Naive thymus-derived CD4-positive, alpha-beta T cell (primary cell): ENCODE results near the gene MGRN1. TPM values are rescaled to one million over a fixed set of nuclear protein-coding genes. Genes with fewer than 3 reads are reported as not detected.
A peak's percentile ranks its signal among the peaks of the same experiment; 100 is the strongest.

Source experiments
- ATAC-seq: fragments of 150-1000 bp; cut with Tn5 transposase; 2 replicates; pipeline ENCODE4 v1.10.0; 2021; ENCODE audit warnings: mild to moderate bottlenecking, moderate library complexity
- CTCF ChIA-PET: fragments of 350-600 bp; sonication (Branson Sonifier 250); formaldehyde crosslinking; loops from one replicate; lab custom pipeline; 2021; ENCODE audit warnings: antibody characterized with exemption; lab: Charles Lee
- POLR2A ChIA-PET: fragments of 350-600 bp; sonication (Branson Sonifier 250); formaldehyde crosslinking; loops from one replicate; lab custom pipeline; 2021; ENCODE audit warnings: antibody characterized with exemption, inconsistent platforms; lab: Charles Lee
- DNase-seq, 9 donors: peaks; one replicate each; pipeline versions ENCODE4 v3.0.0 to v3.0.0-alpha.2; 2020 to 2022; ENCODE audit warnings: mixed read lengths in 1 of 9
- H3K27ac ChIP-seq: one replicate; pipeline ENCODE4 v1.7.0; 2013; ENCODE audit warnings: mild to moderate bottlenecking, low read depth, low read length, moderate library complexity
- H3K27me3 ChIP-seq, 2 donors: one replicate each; pipeline ENCODE4 v1.7.0; 2013; ENCODE audit warnings: low read length in 2 of 2, mild to moderate bottlenecking in 2 of 2, moderate library complexity in 2 of 2; ENCODE audit not compliant: control insufficient read depth in 2 of 2, insufficient read depth in 2 of 2
- H3K36me3 ChIP-seq, 3 experiments: 1 replicate in 2 of 3; 2 replicates in 1 of 3; pipeline ENCODE4 v1.7.0; 2013; ENCODE audit warnings: low read length in 3 of 3, mild to moderate bottlenecking in 3 of 3, moderate library complexity in 1 of 3; ENCODE audit not compliant: insufficient read depth in 3 of 3, control insufficient read depth in 2 of 3
- H3K4me1 ChIP-seq, 2 donors: one replicate each; pipeline ENCODE4 v1.7.0; 2013; ENCODE audit warnings: low read length in 2 of 2, mild to moderate bottlenecking in 2 of 2, moderate library complexity in 1 of 2; ENCODE audit not compliant: control insufficient read depth in 2 of 2, insufficient read depth in 2 of 2
- H3K4me3 ChIP-seq: 2 replicates; pipeline ENCODE4 v1.7.0; 2013; ENCODE audit warnings: mild to moderate bottlenecking, low read length
- H3K9me3 ChIP-seq, 3 experiments: 1 replicate in 2 of 3; 2 replicates in 1 of 3; pipeline ENCODE4 v1.7.0; 2013; ENCODE audit warnings: low read length in 3 of 3; ENCODE audit not compliant: control insufficient read depth in 2 of 3
- H3K27ac Mint-ChIP-seq, 9 donors: one replicate each; pipeline ENCODE4 v1.8.0; 2020 to 2022; ENCODE audit warnings: mixed read lengths in 9 of 9, mild to moderate bottlenecking in 8 of 9, moderate library complexity in 5 of 9, inconsistent platforms in 2 of 9
- H3K27me3 Mint-ChIP-seq, 5 donors: one replicate each; pipeline ENCODE4 v1.8.0; 2021 to 2022; ENCODE audit warnings: mixed read lengths in 5 of 5, mild to moderate bottlenecking in 1 of 5
- H3K36me3 Mint-ChIP-seq, 5 donors: one replicate each; pipeline ENCODE4 v1.8.0; 2020 to 2022; ENCODE audit warnings: mixed read lengths in 5 of 5, mild to moderate bottlenecking in 3 of 5, inconsistent platforms in 1 of 5
- H3K4me1 Mint-ChIP-seq, 7 donors: one replicate each; pipeline ENCODE4 v1.8.0; 2020 to 2022; ENCODE audit warnings: mixed read lengths in 7 of 7, mild to moderate bottlenecking in 3 of 7, inconsistent platforms in 1 of 7
- H3K4me3 Mint-ChIP-seq, 10 donors: one replicate each; pipeline ENCODE4 v1.8.0; 2020 to 2022; ENCODE audit warnings: mild to moderate bottlenecking in 10 of 10, mixed read lengths in 10 of 10, moderate library complexity in 6 of 10, inconsistent platforms in 2 of 10
- H3K9me3 Mint-ChIP-seq, 11 donors: one replicate each; pipeline ENCODE4 v1.8.0; 2020 to 2022; ENCODE audit warnings: mixed read lengths in 11 of 11, mild to moderate bottlenecking in 4 of 11, inconsistent platforms in 1 of 11, moderate library complexity in 1 of 11
- intact Hi-C, 2 donors: fragments of 100-400 bp; cut with micrococcal nuclease; formaldehyde crosslinking; loops; one replicate each; pipeline ENCODE4 v1.15.1; 2023
- polyA plus RNA-seq, 2 donors: library from polyadenylated mRNA; unstranded; fragments of 300-500 nt; fragmentation: Illumina TruSeq; gene quantifications; one replicate each; pipeline ENCODE4 v1.2.3, GENCODE V29; 2021
- total RNA-seq, 6 experiments: library from RNA in 5 of 6; stranded (reverse) in 5 of 6; gene quantifications; 1 replicate in 5 of 6; 2 replicates in 1 of 6; pipeline ENCODE4 v1.2.3 and lab custom pipeline; 2021 to 2026

Gene MGRN1
- total and polyA plus RNA-seq, 7 experiments from 2014 or later: 4.9 to 103 (median 71.1) TPM

DNA sequence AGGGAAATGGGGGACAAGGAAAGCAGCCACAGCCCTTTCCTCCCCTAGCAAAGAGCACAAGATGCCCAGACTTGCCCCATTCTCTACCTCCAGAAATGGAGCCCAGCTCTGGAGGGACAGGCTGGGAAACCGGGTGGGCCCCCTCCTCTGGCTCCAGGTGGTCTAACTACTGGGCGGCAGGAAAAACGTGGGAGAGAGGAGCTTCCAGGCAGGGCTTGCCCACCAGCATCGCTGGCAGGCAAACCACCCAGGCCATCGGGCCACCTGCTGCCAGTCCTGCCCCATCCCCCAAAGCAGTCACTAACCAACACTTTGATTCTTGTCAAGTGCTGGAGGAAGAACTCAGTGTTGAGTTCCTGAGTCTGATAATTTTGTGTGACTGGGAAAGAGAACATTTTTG lies 93.8 kb downstream of the MGRN1 start:
- Mint-ChIP-seq H3K4me3 (no peak overlapping the region), H3K27me3 (no peaks in the 10 kb centered on the region), H3K36me3 (peaks cover 0 to 14% (median 4%) of the 10 kb centered on the region in 5 donors), H3K9me3 (no peaks in the 10 kb centered on the region), H3K27ac (no peak overlapping the region), H3K4me1 (no peaks in the 10 kb centered on the region)
- H3K27me3 ChIP-seq: no peaks in the 10 kb centered on the region
- POLR2A ChIA-PET: no interaction called here
- no peak overlapping the region for H3K4me3 ChIP-seq
- DNase-seq: no peak
- H3K36me3 ChIP-seq: peaks cover 0 to 38% (median 5%) of the 10 kb centered on the region in 3 experiments
- no peaks in the 10 kb centered on the region for H3K9me3 ChIP-seq
- CTCF ChIA-PET: no interaction called here
- no peaks in the 10 kb centered on the region for H3K4me1 ChIP-seq
- intact Hi-C loops: no loop called here
- no peak overlapping the region for H3K27ac ChIP-seq
- ATAC-seq: no peak

- no peaks in the 10 kb centered on the region for H3K9me3 Mint-ChIP-seq
- no peaks in the 10 kb centered on the region for H3K4me1 Mint-ChIP-seq
- H3K27me3 Mint-ChIP-seq: no peaks in the 10 kb centered on the region
- Histone ChIP-seq H3K27ac (no peak overlapping the region), H3K9me3 (no peaks in the 10 kb centered on the region), H3K4me1 (no peaks in the 10 kb centered on the region), H3K36me3 (peaks cover 0 to 44% (median 0%) of the 10 kb centered on the region in 3 experiments), H3K4me3 (no peak overlapping the region), H3K27me3 (no peaks in the 10 kb centered on the region)
- H3K36me3 Mint-ChIP-seq: peaks cover 0 to 27% (median 1%) of the 10 kb centered on the region in 5 donors
- ATAC-seq (no peak), DNase-seq (no peak)
- ChIA-PET POLR2A (no interaction called here), CTCF (no interaction called here)
- peak overlapping the region in 2 of 9 donors; percentile 59 to 67 for H3K27ac Mint-ChIP-seq
- intact Hi-C loops: no loop called here
- H3K4me3 Mint-ChIP-seq: no peak overlapping the region
Observed at GRCh38 chr16:4723071-4723767, 98.6 kb downstream of the MGRN1 start.

DNA sequence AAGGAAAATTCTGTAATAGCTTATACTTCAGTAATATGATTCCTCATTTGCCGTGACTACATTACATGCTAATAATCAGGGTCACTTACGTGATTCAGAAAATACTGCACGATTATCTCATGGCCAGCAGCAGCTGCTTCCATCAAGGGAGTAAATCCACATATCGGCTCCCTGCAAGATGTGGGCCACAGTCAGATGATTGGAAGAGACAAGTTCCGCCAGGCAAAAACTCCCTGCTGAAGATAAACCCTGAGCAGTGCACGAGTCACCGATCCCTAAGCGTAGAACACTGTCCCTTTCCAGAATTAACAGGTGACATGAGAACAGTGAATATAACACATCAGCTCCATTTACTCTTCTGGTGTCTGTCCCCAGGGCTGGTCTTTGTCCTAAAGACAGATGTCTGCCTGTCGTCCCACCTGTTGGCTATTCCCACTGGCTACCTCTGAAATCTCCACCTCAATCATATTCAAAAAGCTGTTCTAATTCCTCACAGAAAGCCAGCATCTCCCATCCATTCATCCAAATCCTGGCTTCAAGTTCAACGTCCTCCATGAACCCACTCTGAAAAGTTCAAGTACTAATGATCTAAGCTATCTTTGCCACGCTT lies 100.1 kb downstream of the MGRN1 start:
- H3K9me3 ChIP-seq: no peaks in the 10 kb centered on the region
- H3K4me3 Mint-ChIP-seq: no peak overlapping the region
- intact Hi-C loops: no loop called here
- H3K4me1 ChIP-seq: no peaks in the 10 kb centered on the region
- no peaks in the 10 kb centered on the region for H3K27me3 Mint-ChIP-seq
- ChIA-PET CTCF (no interaction called here), POLR2A (no interaction called here)
- H3K27me3 ChIP-seq: no peaks in the 10 kb centered on the region
- H3K27ac Mint-ChIP-seq: no peak overlapping the region
- no peak overlapping the region for H3K27ac ChIP-seq
- DNase-seq (no peak), ATAC-seq (no peak)
- peaks cover 0 to 4% (median 0%) of the 10 kb centered on the region in 7 donors for H3K4me1 Mint-ChIP-seq
- H3K36me3 Mint-ChIP-seq: peaks cover 0 to 30% (median 0%) of the 10 kb centered on the region in 5 donors
- H3K4me3 ChIP-seq: no peak overlapping the region
- H3K36me3 ChIP-seq: peaks cover 0 to 52% (median 4%) of the 10 kb centered on the region in 3 experiments
- no peaks in the 10 kb centered on the region for H3K9me3 Mint-ChIP-seq

- Histone ChIP-seq H3K36me3 (peaks cover 0 to 59% (median 4%) of the 10 kb centered on the region in 3 experiments), H3K9me3 (no peaks in the 10 kb centered on the region), H3K27ac (no peak overlapping the region), H3K4me1 (no peaks in the 10 kb centered on the region), H3K4me3 (no peak overlapping the region), H3K27me3 (no peaks in the 10 kb centered on the region)
- no peak overlapping the region for H3K27ac Mint-ChIP-seq
- ATAC-seq: no peak
- H3K4me3 Mint-ChIP-seq: no peak overlapping the region
- no peaks in the 10 kb centered on the region for H3K27me3 Mint-ChIP-seq
- POLR2A ChIA-PET: no interaction called here
- CTCF ChIA-PET: no interaction called here
- H3K36me3 Mint-ChIP-seq: peaks cover 0 to 38% (median 0%) of the 10 kb centered on the region in 5 donors
- intact Hi-C loops: no loop called here
- no peak for DNase-seq
- no peaks in the 10 kb centered on the region for H3K9me3 Mint-ChIP-seq
- peaks cover 0 to 6% (median 4%) of the 10 kb centered on the region in 7 donors for H3K4me1 Mint-ChIP-seq
Observed at GRCh38 chr16:4726616-4727015, 102.0 kb downstream of the MGRN1 start.

- no peaks in the 10 kb centered on the region for H3K9me3 Mint-ChIP-seq
- Histone ChIP-seq H3K4me1 (peaks cover 0 to 4% of the 10 kb centered on the region in 2 donors), H3K4me3 (no peak overlapping the region), H3K36me3 (peaks cover 0 to 48% (median 4%) of the 10 kb centered on the region in 3 experiments), H3K27ac (no peak overlapping the region), H3K9me3 (no peaks in the 10 kb centered on the region), H3K27me3 (no peaks in the 10 kb centered on the region)
- H3K4me3 Mint-ChIP-seq: peak overlapping the region in 1 of 10 donors; percentile 22
- peaks cover 0 to 31% (median 3%) of the 10 kb centered on the region in 5 donors for H3K36me3 Mint-ChIP-seq
- POLR2A ChIA-PET: interaction anchor here (1.2 kb wide), 1 partner anchor 30 kb away, joined by 3 read pairs; no protein-coding TSS in a partner anchor
- no peaks in the 10 kb centered on the region for H3K27me3 Mint-ChIP-seq
- DNase-seq (no peak), ATAC-seq (no peak)
- intact Hi-C loops: no loop called here
- H3K27ac Mint-ChIP-seq: peak overlapping the region in 1 of 9 donors; percentile 26
- H3K4me1 Mint-ChIP-seq: peaks cover 7 to 24% (median 12%) of the 10 kb centered on the region in 7 donors
- CTCF ChIA-PET: no interaction called here
Observed at GRCh38 chr16:4728676-4729075, 104.0 kb downstream of the MGRN1 start.

- Mint-ChIP-seq H3K4me1 (peaks cover 7 to 26% (median 14%) of the 10 kb centered on the region in 7 donors), H3K36me3 (peaks cover 0 to 28% (median 3%) of the 10 kb centered on the region in 5 donors), H3K4me3 (no peak overlapping the region), H3K27ac (peak overlapping the region in 1 of 9 donors; percentile 74), H3K9me3 (no peaks in the 10 kb centered on the region), H3K27me3 (no peaks in the 10 kb centered on the region)
- no peak overlapping the region for H3K27ac ChIP-seq
- no peaks in the 10 kb centered on the region for H3K9me3 ChIP-seq
- no peak overlapping the region for H3K4me3 ChIP-seq
- no peak for DNase-seq
- intact Hi-C loops: loop anchor here (5.0 to 10.0 kb wide), 3 partner anchors 68 to 455 kb away; partner anchors contain the start of genes PAM16 (in 1 of the 2) and TFAP4 (in 1 of the 2)
- peaks cover 0 to 5% of the 10 kb centered on the region in 2 donors for H3K4me1 ChIP-seq
- ChIA-PET POLR2A (no interaction called here), CTCF (interaction anchor here (0.6 kb wide), 1 partner anchor 141 kb away, joined by 3 read pairs; no protein-coding TSS in a partner anchor)
- H3K27me3 ChIP-seq: no peaks in the 10 kb centered on the region
- H3K36me3 ChIP-seq: peaks cover 0 to 48% (median 4%) of the 10 kb centered on the region in 3 experiments
- ATAC-seq: no peak
Observed at GRCh38 chr16:4729876-4730275, 105.2 kb downstream of the MGRN1 start.
